Lower leg skin (tissue), 3 donors: ENCODE data around the gene ACSF3.

ENCODE experiments used
- POLR2A ChIP-seq, 2 donors: fragments of 450-650 bp; IDR thresholded peaks; one replicate each; pipeline ENCODE4 v1.6.1; 2016 to 2017; ENCODE audit warnings: antibody characterized with exemption in 2 of 2, mild to moderate bottlenecking in 1 of 2, moderate library complexity in 1 of 2
- TF ChIP-seq, protein P1 (sequence below), 3 donors: fragments of 450-650 bp; IDR thresholded peaks; one replicate each; pipeline ENCODE4 v1.5.1; 2016; ENCODE audit warnings: antibody characterized with exemption in 3 of 3, mild to moderate bottlenecking in 3 of 3, moderate library complexity in 2 of 3

- TF ChIP-seq, protein P1, sequence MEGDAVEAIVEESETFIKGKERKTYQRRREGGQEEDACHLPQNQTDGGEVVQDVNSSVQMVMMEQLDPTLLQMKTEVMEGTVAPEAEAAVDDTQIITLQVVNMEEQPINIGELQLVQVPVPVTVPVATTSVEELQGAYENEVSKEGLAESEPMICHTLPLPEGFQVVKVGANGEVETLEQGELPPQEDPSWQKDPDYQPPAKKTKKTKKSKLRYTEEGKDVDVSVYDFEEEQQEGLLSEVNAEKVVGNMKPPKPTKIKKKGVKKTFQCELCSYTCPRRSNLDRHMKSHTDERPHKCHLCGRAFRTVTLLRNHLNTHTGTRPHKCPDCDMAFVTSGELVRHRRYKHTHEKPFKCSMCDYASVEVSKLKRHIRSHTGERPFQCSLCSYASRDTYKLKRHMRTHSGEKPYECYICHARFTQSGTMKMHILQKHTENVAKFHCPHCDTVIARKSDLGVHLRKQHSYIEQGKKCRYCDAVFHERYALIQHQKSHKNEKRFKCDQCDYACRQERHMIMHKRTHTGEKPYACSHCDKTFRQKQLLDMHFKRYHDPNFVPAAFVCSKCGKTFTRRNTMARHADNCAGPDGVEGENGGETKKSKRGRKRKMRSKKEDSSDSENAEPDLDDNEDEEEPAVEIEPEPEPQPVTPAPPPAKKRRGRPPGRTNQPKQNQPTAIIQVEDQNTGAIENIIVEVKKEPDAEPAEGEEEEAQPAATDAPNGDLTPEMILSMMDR (IDR thresholded peaks at IDR 0.05), result no peak
- no peak for TF ChIP-seq POLR2A (IDR thresholded peaks at IDR 0.05)
These were observed 55.7 kb downstream of the ACSF3 start for GRCh38 chr16:89149386-89149785.
